Activated naive CD8-positive, alpha-beta T cell treated with anti-CD3 and anti-CD28 coated beads for 36 hours (primary cell): Measurements from ENCODE around the gene MDH2. TPM values are rescaled to one million over a fixed set of nuclear protein-coding genes. Genes with fewer than 3 reads are reported as not detected.
"Not testable (repeated sequence)": the region's sequence is repeated elsewhere in the genome, so short reads cannot be mapped to it uniquely, and the experiment has no call there.

Experiments used
- DNase-seq: peaks from one replicate; pipeline ENCODE4 v3.0.0; 2021
- H3K27ac Mint-ChIP-seq: one replicate; pipeline ENCODE4 v1.8.0; 2022; ENCODE audit warnings: mild to moderate bottlenecking, moderate library complexity, mixed read lengths
- H3K27me3 Mint-ChIP-seq: one replicate; pipeline ENCODE4 v1.8.0; 2022; ENCODE audit warnings: mild to moderate bottlenecking, mixed read lengths
- H3K36me3 Mint-ChIP-seq: one replicate; pipeline ENCODE4 v1.8.0; 2021; ENCODE audit warnings: mild to moderate bottlenecking, mixed read lengths
- H3K4me1 Mint-ChIP-seq: one replicate; pipeline ENCODE4 v1.8.0; 2021; ENCODE audit warnings: mixed read lengths
- H3K4me3 Mint-ChIP-seq: one replicate; pipeline ENCODE4 v1.8.0; 2022; ENCODE audit warnings: mild to moderate bottlenecking, moderate library complexity, mixed read lengths
- H3K9me3 Mint-ChIP-seq: one replicate; pipeline ENCODE4 v1.8.0; 2022; ENCODE audit warnings: mixed read lengths
- total RNA-seq, 2 experiments: library from RNA; stranded (reverse); gene quantifications; one replicate each; pipeline ENCODE4 v1.2.3, GENCODE V29; 2021

Gene MDH2, protein sequence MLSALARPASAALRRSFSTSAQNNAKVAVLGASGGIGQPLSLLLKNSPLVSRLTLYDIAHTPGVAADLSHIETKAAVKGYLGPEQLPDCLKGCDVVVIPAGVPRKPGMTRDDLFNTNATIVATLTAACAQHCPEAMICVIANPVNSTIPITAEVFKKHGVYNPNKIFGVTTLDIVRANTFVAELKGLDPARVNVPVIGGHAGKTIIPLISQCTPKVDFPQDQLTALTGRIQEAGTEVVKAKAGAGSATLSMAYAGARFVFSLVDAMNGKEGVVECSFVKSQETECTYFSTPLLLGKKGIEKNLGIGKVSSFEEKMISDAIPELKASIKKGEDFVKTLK
- 100 to 1,000 TPM; 304 to 310 TPM for total RNA-seq

- no peaks in the 10 kb centered on the region for H3K9me3 Mint-ChIP-seq
- H3K4me1 Mint-ChIP-seq, result peaks cover 37% of the 10 kb centered on the region
- DNase-seq, result peak; percentile 94
Measured at GRCh38 chr7:76047811-76048667, at the start of gene MDH2, which contains the start of gene STYXL1. MDH2 (plus strand) TSS chr7:76048106; CDS start chr7:76048161, 55 bp downstream. STYXL1 (minus strand) TSS chr7:76048000; CDS start chr7:76030523, 17,477 bp downstream.

GRCh38 chr7:76000566-76000965, 47.3 kb upstream of the MDH2 start:
- peaks cover 36% of the 10 kb centered on the region for H3K36me3 Mint-ChIP-seq
- peaks cover 3% of the 10 kb centered on the region for H3K4me1 Mint-ChIP-seq

More at GRCh38 chr7:76047811-76048667, at the start of gene MDH2, which contains the start of gene STYXL1:
- H3K4me3 Mint-ChIP-seq, result peak within 1 kb of the TSS; percentile 99
- H3K36me3 Mint-ChIP-seq, result peaks cover 40% of the 10 kb centered on the region
- H3K27me3 Mint-ChIP-seq, result no peaks in the 10 kb centered on the region
- peak within 1 kb of the TSS; percentile 97 for H3K27ac Mint-ChIP-seq

DNA sequence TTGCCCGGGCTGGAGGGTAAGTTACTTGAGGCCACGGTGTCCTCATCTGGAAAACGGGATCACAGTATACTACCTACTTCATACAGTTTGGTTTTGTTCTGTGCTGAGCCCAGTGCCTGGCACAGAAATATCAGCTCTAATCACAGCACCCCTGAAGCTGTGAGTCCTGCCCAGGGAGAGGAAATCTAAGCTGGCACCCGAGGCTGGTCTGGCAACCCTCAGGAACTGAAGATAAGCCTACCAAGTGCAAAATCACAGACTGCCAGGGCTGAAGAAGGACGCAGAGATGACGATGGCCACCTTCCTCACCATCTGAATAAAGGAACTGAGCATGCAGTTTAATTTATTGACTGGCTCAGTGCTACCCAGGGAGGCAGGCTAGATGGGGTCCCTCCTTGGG, 45.8 kb upstream of the MDH2 start:
- Mint-ChIP-seq H3K36me3 (peaks cover 28% of the 10 kb centered on the region), H3K9me3 (no peaks in the 10 kb centered on the region), H3K27me3 (no peaks in the 10 kb centered on the region), H3K27ac (no peak overlapping the region), H3K4me1 (peaks cover 3% of the 10 kb centered on the region), H3K4me3 (no peak overlapping the region)
- DNase-seq, result no peak

More at GRCh38 chr7:76000566-76000965, 47.3 kb upstream of the MDH2 start:
- Mint-ChIP-seq H3K27me3 (no peaks in the 10 kb centered on the region), H3K4me3 (no peak overlapping the region), H3K27ac (no peak overlapping the region), H3K9me3 (no peaks in the 10 kb centered on the region)
- no peak for DNase-seq

- DNase-seq, result no peak
- H3K9me3 Mint-ChIP-seq, result no peaks in the 10 kb centered on the region
- no peaks in the 10 kb centered on the region for H3K27me3 Mint-ChIP-seq
- no peak overlapping the region for H3K27ac Mint-ChIP-seq
- H3K4me3 Mint-ChIP-seq, result no peak overlapping the region
- H3K4me1 Mint-ChIP-seq, result peaks cover 2% of the 10 kb centered on the region
- H3K36me3 Mint-ChIP-seq, result peaks cover 28% of the 10 kb centered on the region
Measured at GRCh38 chr7:76002822-76003221, 45.1 kb upstream of the MDH2 start.

- no peak overlapping the region for H3K27ac Mint-ChIP-seq
- peaks cover 26% of the 10 kb centered on the region for H3K36me3 Mint-ChIP-seq
- no peak for DNase-seq
- no peaks in the 10 kb centered on the region for H3K9me3 Mint-ChIP-seq
- no peak overlapping the region for H3K4me3 Mint-ChIP-seq
- no peaks in the 10 kb centered on the region for H3K27me3 Mint-ChIP-seq
- peaks cover 5% of the 10 kb centered on the region for H3K4me1 Mint-ChIP-seq
Measured at GRCh38 chr7:76003351-76003750, 44.6 kb upstream of the MDH2 start.

DNA sequence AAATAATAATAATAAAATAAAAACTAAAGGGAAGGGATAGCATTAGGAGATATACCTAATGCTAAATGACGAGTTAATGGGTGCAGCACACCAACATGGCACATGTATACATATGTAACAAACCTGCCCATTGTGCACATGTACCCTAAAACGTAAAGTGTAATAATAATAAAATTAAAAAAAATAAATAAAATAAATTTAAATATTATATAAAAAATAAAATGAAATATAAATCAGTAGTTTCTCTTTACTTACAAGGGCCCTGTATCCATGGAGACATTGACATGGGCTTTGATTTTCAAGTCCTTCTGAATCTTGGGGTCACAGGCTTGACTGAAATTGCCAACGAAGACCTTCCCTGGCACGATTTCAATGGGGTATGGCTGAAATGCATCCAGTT, 42.9 kb upstream of the MDH2 start:
- H3K9me3 Mint-ChIP-seq, H3K4me3 Mint-ChIP-seq, DNase-seq, H3K27ac Mint-ChIP-seq, H3K27me3 Mint-ChIP-seq: not testable (repeated sequence)
- Mint-ChIP-seq H3K36me3 (peaks cover 20% of the 10 kb centered on the region), H3K4me1 (peaks cover 22% of the 10 kb centered on the region)

DNA sequence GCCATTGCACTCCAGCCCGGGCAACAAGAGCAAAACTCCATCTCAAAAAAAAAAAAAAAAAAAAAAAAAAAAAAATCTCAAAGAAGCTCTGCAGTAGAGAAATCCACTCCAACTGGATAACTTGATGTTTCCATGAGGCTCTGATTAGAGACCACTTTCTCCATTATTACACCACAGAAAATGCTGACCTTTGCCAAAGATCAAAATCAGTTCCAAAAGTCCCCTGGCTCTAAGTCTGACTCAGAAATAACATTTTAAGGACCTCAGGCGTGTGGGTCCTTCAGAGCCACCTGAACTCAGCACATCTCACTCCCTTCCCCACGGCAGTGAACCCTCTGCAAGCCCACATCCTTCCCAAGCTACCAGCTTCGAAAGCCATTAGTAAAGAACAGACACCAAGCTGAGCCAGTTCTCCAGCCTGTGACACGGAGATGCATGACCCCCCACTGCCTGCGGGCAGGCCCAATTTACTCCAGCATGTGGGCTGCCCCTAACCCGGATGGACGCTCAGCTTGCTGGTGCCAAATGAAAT, 39.7 kb upstream of the MDH2 start:
- no peaks in the 10 kb centered on the region for H3K9me3 Mint-ChIP-seq
- peaks cover 20% of the 10 kb centered on the region for H3K36me3 Mint-ChIP-seq
- peak overlapping the region; percentile 53 for H3K4me3 Mint-ChIP-seq
- peak; percentile 54 for DNase-seq
- no peaks in the 10 kb centered on the region for H3K27me3 Mint-ChIP-seq
- peak overlapping the region; percentile 78 for H3K27ac Mint-ChIP-seq
- peaks cover 30% of the 10 kb centered on the region for H3K4me1 Mint-ChIP-seq

GRCh38 chr7:76009672-76010600, 38.0 kb upstream of the MDH2 start:
- Mint-ChIP-seq H3K4me3 (peak overlapping the region; percentile 53), H3K36me3 (peaks cover 19% of the 10 kb centered on the region), H3K27me3 (no peaks in the 10 kb centered on the region), H3K4me1 (peaks cover 30% of the 10 kb centered on the region), H3K27ac (peak overlapping the region; percentile 78), H3K9me3 (no peaks in the 10 kb centered on the region)
- no peak for DNase-seq

DNA sequence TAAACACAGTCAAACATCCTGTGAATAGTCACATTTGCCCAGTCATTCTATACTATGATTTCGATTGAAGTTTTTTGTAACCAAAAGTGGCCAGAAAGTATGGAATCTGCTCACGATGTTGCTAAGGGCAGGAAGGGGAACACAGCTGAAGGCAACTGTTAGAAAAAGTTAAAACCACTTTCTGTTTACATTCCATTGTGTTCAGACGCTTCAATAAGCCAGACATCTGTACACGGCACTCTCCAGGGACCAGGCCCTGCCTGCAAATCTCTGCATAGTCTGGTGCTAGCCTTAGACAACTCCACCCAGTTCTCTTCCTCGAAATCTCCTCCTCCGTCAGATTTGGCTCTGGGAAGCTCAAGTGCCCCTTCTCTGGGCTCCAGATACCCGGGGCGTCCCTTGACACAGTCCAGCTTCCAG, 36.5 kb upstream of the MDH2 start:
- Mint-ChIP-seq H3K36me3 (peaks cover 14% of the 10 kb centered on the region), H3K27ac (no peak overlapping the region), H3K4me1 (peaks cover 31% of the 10 kb centered on the region)

DNA sequence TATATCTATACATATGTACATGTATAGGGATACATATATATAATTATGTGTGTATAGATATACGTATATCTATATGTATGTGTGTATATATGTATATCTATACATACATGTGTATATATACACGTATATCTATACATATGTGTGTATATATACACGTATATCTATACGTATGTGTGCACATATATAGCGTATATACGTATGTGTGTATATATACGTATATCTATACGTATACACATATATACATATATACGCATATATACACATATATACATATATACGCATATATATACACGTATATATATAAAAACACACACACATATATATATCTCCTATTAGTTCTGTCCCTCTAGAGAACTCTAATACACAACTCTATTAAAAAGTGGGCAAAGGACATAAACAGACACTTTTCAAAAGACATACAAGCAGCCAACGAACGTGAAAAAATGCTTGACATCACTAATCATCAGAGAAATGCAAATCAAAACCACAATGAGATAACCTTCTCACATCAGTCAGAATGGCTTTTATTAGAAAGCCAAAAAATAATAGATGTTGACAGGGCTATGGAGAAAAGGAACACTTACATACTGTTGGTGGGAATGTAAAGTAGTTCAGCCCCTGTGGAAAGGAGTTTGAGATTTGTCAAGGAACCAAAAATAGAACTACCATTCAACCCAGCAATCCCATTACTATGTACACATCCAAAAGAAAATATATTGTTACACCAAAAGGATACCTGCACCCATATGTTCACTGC, 31.5 kb upstream of the MDH2 start:
- no peaks in the 10 kb centered on the region for H3K9me3 Mint-ChIP-seq
- peaks cover 22% of the 10 kb centered on the region for H3K36me3 Mint-ChIP-seq
- no peaks in the 10 kb centered on the region for H3K27me3 Mint-ChIP-seq
- no peak overlapping the region for H3K27ac Mint-ChIP-seq
- H3K4me3 Mint-ChIP-seq, result no peak overlapping the region
- peaks cover 18% of the 10 kb centered on the region for H3K4me1 Mint-ChIP-seq
- DNase-seq, result no peak

More for the DNA sequence above, 36.5 kb upstream of the MDH2 start:
- Mint-ChIP-seq H3K4me3 (no peak overlapping the region), H3K27me3 (no peaks in the 10 kb centered on the region), H3K9me3 (no peaks in the 10 kb centered on the region)
- DNase-seq, result no peak

DNA sequence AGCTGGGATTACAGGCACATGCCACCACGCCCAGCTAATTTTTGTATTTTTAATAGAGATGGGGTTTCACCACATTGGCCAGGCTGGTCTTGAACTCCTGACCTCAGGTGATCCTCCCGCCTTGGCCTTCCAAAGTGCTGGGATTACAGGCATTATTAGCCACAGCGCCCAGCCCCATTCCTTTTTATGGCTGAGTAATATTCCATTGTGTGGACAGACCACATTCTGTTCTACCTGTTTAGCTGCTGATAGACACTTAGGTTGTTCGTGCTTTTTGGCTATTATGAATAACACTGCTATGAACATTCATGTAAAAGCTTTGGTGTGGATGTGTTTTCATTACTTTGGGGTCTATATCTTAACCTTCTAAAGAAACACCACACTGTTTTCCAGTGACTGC, 29.4 kb upstream of the MDH2 start:
- peaks cover 18% of the 10 kb centered on the region for H3K4me1 Mint-ChIP-seq
- not testable (repeated sequence) for DNase-seq, H3K27ac Mint-ChIP-seq, H3K27me3 Mint-ChIP-seq, H3K9me3 Mint-ChIP-seq, H3K4me3 Mint-ChIP-seq
- peaks cover 22% of the 10 kb centered on the region for H3K36me3 Mint-ChIP-seq

GRCh38 chr7:76020031-76020714, 27.7 kb upstream of the MDH2 start:
- H3K36me3 Mint-ChIP-seq, result peaks cover 25% of the 10 kb centered on the region
- H3K27ac Mint-ChIP-seq, result peak overlapping the region; percentile 64
- H3K27me3 Mint-ChIP-seq, result no peaks in the 10 kb centered on the region
- DNase-seq, result peak; percentile 59
- H3K4me3 Mint-ChIP-seq, result no peak overlapping the region
- no peaks in the 10 kb centered on the region for H3K9me3 Mint-ChIP-seq
- H3K4me1 Mint-ChIP-seq, result peaks cover 18% of the 10 kb centered on the region

DNA sequence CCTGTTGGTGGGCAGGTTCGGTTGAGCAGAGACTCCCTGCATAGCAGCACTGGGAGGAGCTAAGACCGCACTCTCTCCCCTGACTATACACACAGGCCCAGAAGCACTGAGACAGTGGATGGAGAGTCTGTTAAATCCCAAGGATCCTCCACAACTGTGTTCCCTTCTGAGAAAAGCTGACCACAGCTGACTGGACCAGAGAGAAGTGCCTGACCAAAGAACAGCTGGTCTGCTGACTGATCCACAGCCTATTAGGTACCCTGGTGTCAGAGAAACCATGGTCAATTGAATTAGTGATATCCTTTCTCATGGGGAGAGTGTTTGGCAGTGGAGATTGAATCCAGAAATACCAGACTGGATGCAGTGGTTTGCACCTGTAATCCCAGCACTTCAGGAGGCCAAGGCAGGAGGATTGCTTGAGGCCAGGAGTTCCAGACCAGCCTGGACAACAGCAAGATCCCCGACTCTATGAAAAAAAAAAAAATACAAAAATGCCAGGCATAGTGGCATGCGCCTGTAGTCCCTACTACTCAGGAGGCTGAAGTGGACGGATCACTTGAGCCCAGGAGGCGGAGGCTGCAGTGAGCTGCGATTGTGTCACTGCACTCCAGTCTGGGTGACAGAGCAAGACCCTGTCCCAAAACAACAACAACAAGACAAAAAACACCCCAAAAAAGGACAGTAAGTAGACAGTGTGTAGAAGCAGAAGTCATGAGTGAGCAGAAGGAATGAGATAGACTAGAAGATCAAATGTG, 25.7 kb upstream of the MDH2 start:
- no peak for DNase-seq
- Mint-ChIP-seq H3K4me1 (peaks cover 14% of the 10 kb centered on the region), H3K4me3 (no peak overlapping the region), H3K27ac (no peak overlapping the region), H3K36me3 (peaks cover 30% of the 10 kb centered on the region), H3K9me3 (no peaks in the 10 kb centered on the region), H3K27me3 (no peaks in the 10 kb centered on the region)
